Measurements from ENCODE around the gene KIAA1217. TPM values are rescaled to one million over a fixed set of nuclear protein-coding genes. Genes with fewer than 3 reads are reported as not detected.

Gene KIAA1217
- total and polyA plus RNA-seq, 9 of the 15 experiments (the other 6 are each of a cell fraction or from before 2014, with no cell fraction given), result 0.04 TPM; not detected in 8

DNA sequence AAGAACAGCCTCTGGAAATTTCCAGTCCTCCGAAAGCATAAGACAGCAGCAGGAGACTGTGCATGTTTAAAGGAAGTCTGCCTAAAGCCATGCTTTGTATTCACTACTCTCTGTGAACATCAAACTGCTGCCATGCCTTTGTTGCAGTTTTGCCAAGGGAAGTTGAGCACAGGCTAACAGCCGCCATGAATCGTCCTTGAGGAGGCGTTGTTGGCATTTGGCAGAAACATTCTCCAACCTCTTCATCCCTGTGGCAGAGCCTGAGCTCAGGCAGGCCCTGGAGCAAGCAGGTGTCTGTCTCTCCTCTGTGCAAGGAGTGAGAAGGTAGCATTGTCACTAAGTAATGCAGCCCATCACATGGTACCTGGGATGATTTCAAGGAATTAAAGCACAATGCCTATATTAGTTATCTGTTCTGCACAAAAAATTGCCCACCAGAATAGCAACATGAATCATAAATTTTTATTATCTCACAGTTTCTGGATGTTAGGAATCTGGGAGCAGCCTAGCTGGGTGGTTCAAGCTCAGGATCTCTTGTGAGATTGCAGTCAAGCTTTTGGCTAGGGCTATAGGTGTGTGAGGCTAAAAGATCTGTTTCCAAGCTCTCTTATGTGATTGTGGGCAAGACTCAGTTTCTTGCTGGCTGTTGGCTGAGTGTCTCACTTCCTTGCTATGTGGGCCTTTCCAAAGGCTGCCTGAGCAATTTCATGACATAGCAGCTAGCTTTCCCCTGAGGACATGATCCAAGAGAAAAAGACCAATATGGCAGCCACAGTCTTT is 46.5 kb upstream of the KIAA1217 start (continued):
- TF ChIP-seq E2F1 (CRISPR knock-in tag; IDR thresholded peaks at IDR 0.05) (no peak), SLC30A9 (CRISPR knock-in tag; IDR thresholded peaks at IDR 0.05) (no peak), ZNF140 (CRISPR knock-in tag; IDR thresholded peaks at IDR 0.05) (no peak), SREBF1 (IDR thresholded peaks at IDR 0.05; ENCODE audit: borderline replicate concordance, low read depth, low read length) (no peak)

DNA sequence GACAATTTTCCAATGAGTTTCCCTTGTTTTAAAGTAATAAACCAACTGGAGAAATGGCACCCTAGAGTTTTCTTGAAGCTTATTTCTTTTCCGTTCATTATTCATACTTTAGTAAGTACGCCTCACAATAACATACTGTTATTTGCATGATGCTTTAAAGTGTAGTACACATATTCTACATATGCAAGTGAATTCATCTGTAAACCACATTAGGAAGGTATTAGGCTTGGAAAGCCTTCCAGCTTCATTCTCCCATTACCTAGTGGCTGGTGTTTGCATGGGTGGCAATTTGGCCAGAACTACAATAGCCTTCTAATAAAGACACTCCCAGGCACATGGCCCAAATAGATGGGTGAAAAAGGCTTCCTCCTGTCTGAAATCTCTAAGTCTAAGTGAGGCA is 45.5 kb upstream of the KIAA1217 start:
- Histone ChIP-seq H3K9me1 (ENCODE audit: control insufficient read depth, insufficient read depth, low read length) (no peaks in the 10 kb centered on the region), H4K20me1 (replicated peaks; ENCODE audit: control insufficient read depth, insufficient read depth, low read length) (no peaks in the 10 kb centered on the region), H3K36me3 (ENCODE audit: control insufficient read depth, insufficient read depth, low read length) (no peaks in the 10 kb centered on the region), H3K79me2 (ENCODE audit: control insufficient read depth, insufficient read depth, low read length) (no peaks in the 10 kb centered on the region), H3K27ac (ENCODE audit: extremely low read depth, low read depth, low read length) (no peak overlapping the region), H3K9me3 (replicated peaks; ENCODE audit: control insufficient read depth, insufficient read depth, low read depth, low read length) (no peaks in the 10 kb centered on the region), H3K4me2 (ENCODE audit: insufficient read depth, low read length) (no peak overlapping the region), H3K9ac (ENCODE audit: insufficient read depth in 1 of 2, low read depth in 2 of 2, low read length in 2 of 2) (no peak overlapping the region), H3K27me3 (ENCODE audit: control insufficient read depth in 2 of 2, insufficient read depth in 2 of 2, low read length in 2 of 2) (no peaks in the 10 kb centered on the region), H2AFZ (ENCODE audit: low read depth, low read length) (no peak overlapping the region), H3K4me1 (replicated peaks in 1 of 2; ENCODE audit: control insufficient read depth in 2 of 2, insufficient read depth in 2 of 2, low read length in 2 of 2) (no peaks in the 10 kb centered on the region), H3K4me3 (no peak overlapping the region)
- ChIA-PET CTCF (ENCODE audit: low intra/inter-chr PET ratio) (no interaction called here), POLR2A (no interaction called here)
- 6% methylated on average over 2 of the region's 2 CpGs for WGBS (ENCODE audit: insufficient coverage, low coverage, missing lambda C conversion rate)
- FAIRE-seq (no peak), DNase-seq (ENCODE audit: extremely low read depth in 1 of 4, low spot score in 3 of 4) (no peak), ATAC-seq (no peak)
- TF ChIP-seq, protein P1, sequence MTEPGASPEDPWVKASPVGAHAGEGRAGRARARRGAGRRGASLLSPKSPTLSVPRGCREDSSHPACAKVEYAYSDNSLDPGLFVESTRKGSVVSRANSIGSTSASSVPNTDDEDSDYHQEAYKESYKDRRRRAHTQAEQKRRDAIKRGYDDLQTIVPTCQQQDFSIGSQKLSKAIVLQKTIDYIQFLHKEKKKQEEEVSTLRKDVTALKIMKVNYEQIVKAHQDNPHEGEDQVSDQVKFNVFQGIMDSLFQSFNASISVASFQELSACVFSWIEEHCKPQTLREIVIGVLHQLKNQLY (CRISPR knock-in tag; conservative IDR thresholded peaks at IDR 0.05), result no peak
- no peak for TF ChIP-seq ZNF407 (IDR thresholded peaks at IDR 0.05; ENCODE audit: low read depth)
- TF ChIP-seq, protein P2, sequence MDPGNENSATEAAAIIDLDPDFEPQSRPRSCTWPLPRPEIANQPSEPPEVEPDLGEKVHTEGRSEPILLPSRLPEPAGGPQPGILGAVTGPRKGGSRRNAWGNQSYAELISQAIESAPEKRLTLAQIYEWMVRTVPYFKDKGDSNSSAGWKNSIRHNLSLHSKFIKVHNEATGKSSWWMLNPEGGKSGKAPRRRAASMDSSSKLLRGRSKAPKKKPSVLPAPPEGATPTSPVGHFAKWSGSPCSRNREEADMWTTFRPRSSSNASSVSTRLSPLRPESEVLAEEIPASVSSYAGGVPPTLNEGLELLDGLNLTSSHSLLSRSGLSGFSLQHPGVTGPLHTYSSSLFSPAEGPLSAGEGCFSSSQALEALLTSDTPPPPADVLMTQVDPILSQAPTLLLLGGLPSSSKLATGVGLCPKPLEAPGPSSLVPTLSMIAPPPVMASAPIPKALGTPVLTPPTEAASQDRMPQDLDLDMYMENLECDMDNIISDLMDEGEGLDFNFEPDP (CRISPR knock-in tag; IDR thresholded peaks at IDR 0.05), result no peak
- intact Hi-C loops (cut with micrococcal nuclease), result no loop called here
- BruUV-seq (replicated peaks), result no TSS peak
- in situ Hi-C loops (cut with MboI), result no loop called here
